Measurements from ENCODE around the gene SPECC1. TPM values are rescaled to one million over a fixed set of nuclear protein-coding genes. Genes with fewer than 3 reads are reported as not detected.
A peak's percentile ranks its signal among the peaks of the same experiment; 100 is the strongest.
"Not testable (repeated sequence)": the region's sequence is repeated elsewhere in the genome, so short reads cannot be mapped to it uniquely, and the experiment has no call there.

SPECC1 gene, protein sequence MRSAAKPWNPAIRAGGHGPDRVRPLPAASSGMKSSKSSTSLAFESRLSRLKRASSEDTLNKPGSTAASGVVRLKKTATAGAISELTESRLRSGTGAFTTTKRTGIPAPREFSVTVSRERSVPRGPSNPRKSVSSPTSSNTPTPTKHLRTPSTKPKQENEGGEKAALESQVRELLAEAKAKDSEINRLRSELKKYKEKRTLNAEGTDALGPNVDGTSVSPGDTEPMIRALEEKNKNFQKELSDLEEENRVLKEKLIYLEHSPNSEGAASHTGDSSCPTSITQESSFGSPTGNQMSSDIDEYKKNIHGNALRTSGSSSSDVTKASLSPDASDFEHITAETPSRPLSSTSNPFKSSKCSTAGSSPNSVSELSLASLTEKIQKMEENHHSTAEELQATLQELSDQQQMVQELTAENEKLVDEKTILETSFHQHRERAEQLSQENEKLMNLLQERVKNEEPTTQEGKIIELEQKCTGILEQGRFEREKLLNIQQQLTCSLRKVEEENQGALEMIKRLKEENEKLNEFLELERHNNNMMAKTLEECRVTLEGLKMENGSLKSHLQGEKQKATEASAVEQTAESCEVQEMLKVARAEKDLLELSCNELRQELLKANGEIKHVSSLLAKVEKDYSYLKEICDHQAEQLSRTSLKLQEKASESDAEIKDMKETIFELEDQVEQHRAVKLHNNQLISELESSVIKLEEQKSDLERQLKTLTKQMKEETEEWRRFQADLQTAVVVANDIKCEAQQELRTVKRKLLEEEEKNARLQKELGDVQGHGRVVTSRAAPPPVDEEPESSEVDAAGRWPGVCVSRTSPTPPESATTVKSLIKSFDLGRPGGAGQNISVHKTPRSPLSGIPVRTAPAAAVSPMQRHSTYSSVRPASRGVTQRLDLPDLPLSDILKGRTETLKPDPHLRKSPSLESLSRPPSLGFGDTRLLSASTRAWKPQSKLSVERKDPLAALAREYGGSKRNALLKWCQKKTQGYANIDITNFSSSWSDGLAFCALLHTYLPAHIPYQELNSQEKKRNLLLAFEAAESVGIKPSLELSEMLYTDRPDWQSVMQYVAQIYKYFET
- 6.0 and 6.4 TPM in 2 replicates for total RNA-seq

- peak; percentile 97 for DNase-seq
- Mint-ChIP-seq H3K9me3 (no peaks in the 10 kb centered on the region), H3K27me3 (peaks cover 62% of the 10 kb centered on the region), H3K4me3 (peak within 1 kb of the TSS; percentile 91), H3K36me3 (ENCODE audit: low read depth) (peaks cover 2% of the 10 kb centered on the region), H3K4me1 (peaks cover 9% of the 10 kb centered on the region), H3K27ac (peak within 1 kb of the TSS; percentile 76)
- intact Hi-C loops (cut with micrococcal nuclease), result loop anchor here (1.0 to 5.0 kb wide), 2 partner anchors 32 to 108 kb away; partner anchors contain the start of gene AKAP10
These were observed at the start of gene SPECC1 for GRCh38 chr17:20009302-20010098. Gene SPECC1 (plus strand): TSS chr17:20009359. CDS start chr17:20096652, 87,293 bp downstream.

GRCh38 chr17:19962954-19963353, 46.2 kb upstream of the SPECC1 start:
- H3K27me3 Mint-ChIP-seq, H3K27ac Mint-ChIP-seq: not testable (repeated sequence)

GRCh38 chr17:19973156-19973555, 36.0 kb upstream of the SPECC1 start:
- intact Hi-C loops (cut with micrococcal nuclease), result no loop called here
- peaks cover 36% of the 10 kb centered on the region for H3K4me1 Mint-ChIP-seq
- H3K4me3 Mint-ChIP-seq, result no peak overlapping the region
- no peaks in the 10 kb centered on the region for H3K9me3 Mint-ChIP-seq
- no peaks in the 10 kb centered on the region for H3K27me3 Mint-ChIP-seq
- DNase-seq, result no peak
- H3K36me3 Mint-ChIP-seq (ENCODE audit: low read depth), result peaks cover 55% of the 10 kb centered on the region
- H3K27ac Mint-ChIP-seq, result no peak overlapping the region

More at GRCh38 chr17:19962954-19963353, 46.2 kb upstream of the SPECC1 start:
- H3K4me3 Mint-ChIP-seq; DNase-seq; intact Hi-C loops (cut with micrococcal nuclease); H3K9me3 Mint-ChIP-seq: not testable (repeated sequence)
- peaks cover 27% of the 10 kb centered on the region for H3K4me1 Mint-ChIP-seq
- peaks cover 55% of the 10 kb centered on the region for H3K36me3 Mint-ChIP-seq (ENCODE audit: low read depth)

DNA sequence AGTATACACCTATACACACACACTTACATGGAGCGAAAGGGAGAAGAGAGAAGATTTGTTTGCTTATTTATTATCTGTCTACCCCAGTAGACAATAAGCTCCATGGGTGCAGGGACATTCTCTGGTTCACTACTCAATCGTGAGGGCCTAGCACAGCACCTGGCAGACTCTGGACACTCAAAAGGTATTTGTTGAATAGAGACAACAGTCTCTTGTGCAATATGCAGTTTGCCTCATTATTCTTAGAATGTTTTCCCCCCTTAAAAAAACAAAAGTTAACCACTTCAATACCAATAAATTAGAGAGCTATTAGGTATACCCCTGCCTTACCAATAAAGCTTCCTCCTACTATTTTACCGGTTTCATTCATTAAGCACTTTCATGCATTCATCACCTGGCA, 33.6 kb upstream of the SPECC1 start:
- H3K36me3 Mint-ChIP-seq (ENCODE audit: low read depth), result peaks cover 36% of the 10 kb centered on the region
- intact Hi-C loops (cut with micrococcal nuclease), result loop anchor here (5.0 kb wide), 1 partner anchor 108 kb away; the partner anchor contains the start of gene ULK2

GRCh38 chr17:19977293-19978208, 31.6 kb upstream of the SPECC1 start, which contains the start of gene AKAP10:
Gene AKAP10 (minus strand): TSS chr17:19977828. CDS start chr17:19977679, 149 bp downstream.
- H3K27me3 Mint-ChIP-seq, result no peaks in the 10 kb centered on the region
- H3K36me3 Mint-ChIP-seq (ENCODE audit: low read depth), result peaks cover 27% of the 10 kb centered on the region
- peak; percentile 98 for DNase-seq
- peak within 1 kb of the TSS; percentile 98 for H3K27ac Mint-ChIP-seq
- H3K4me1 Mint-ChIP-seq, result peaks cover 34% of the 10 kb centered on the region
- H3K4me3 Mint-ChIP-seq, result peak within 1 kb of the TSS; percentile 94
- H3K9me3 Mint-ChIP-seq, result peaks cover 4% of the 10 kb centered on the region
- intact Hi-C loops (cut with micrococcal nuclease), result loop anchor here (1.0 to 5.0 kb wide), 3 partner anchors 32 to 178 kb away; partner anchors contain the start of genes SPECC1 and ULK2

More for the DNA sequence above, 33.6 kb upstream of the SPECC1 start:
- Mint-ChIP-seq H3K27me3 (no peaks in the 10 kb centered on the region), H3K9me3 (peaks cover 4% of the 10 kb centered on the region), H3K4me1 (peaks cover 34% of the 10 kb centered on the region), H3K27ac (peak overlapping the region; percentile 10), H3K4me3 (peak overlapping the region; percentile 67)
- no peak for DNase-seq

GRCh38 chr17:19978209-19978802, 30.9 kb upstream of the SPECC1 start:
- peak; percentile 74 for DNase-seq
- intact Hi-C loops (cut with micrococcal nuclease), result loop anchor here (1.0 to 5.0 kb wide), 2 partner anchors 111 to 177 kb away; partner anchors contain the start of gene ULK2

DNA sequence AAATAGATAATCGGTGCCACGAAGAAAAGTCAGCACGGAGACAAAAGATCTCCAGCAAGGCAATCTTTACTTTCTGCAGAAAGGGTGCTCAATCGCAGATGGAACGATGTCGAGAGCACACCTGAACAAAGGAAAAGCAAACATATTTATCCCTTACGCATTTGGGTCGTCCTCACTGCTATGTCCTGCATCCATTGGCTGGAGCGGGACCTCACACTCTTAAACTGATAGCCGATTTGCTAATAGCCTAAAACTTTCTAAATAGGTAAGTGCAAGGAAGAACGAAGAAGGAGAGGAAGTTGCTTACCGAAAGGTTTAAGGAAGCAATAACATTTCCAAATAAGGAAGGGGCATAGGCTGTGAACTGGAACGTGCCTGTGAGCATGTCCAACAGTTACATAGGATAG, 30.4 kb upstream of the SPECC1 start:
- intact Hi-C loops (cut with micrococcal nuclease), result loop anchor here (1.0 to 5.0 kb wide), 2 partner anchors 112 to 176 kb away; partner anchors contain the start of gene ULK2
- H3K4me3 Mint-ChIP-seq, result peak overlapping the region; percentile 94
- no peak for DNase-seq

More at GRCh38 chr17:19978209-19978802, 30.9 kb upstream of the SPECC1 start:
- no peaks in the 10 kb centered on the region for H3K27me3 Mint-ChIP-seq
- peaks cover 30% of the 10 kb centered on the region for H3K4me1 Mint-ChIP-seq
- H3K27ac Mint-ChIP-seq, result peak overlapping the region; percentile 98
- H3K9me3 Mint-ChIP-seq, result peaks cover 4% of the 10 kb centered on the region
- H3K36me3 Mint-ChIP-seq (ENCODE audit: low read depth), result peaks cover 22% of the 10 kb centered on the region
- peak overlapping the region; percentile 94 for H3K4me3 Mint-ChIP-seq

GRCh38 chr17:19979917-19980770, 29.0 kb upstream of the SPECC1 start:
- H3K4me1 Mint-ChIP-seq, result peaks cover 21% of the 10 kb centered on the region
- H3K4me3 Mint-ChIP-seq, result no peak overlapping the region
- peaks cover 4% of the 10 kb centered on the region for H3K9me3 Mint-ChIP-seq

More for the DNA sequence above, 30.4 kb upstream of the SPECC1 start:
- Mint-ChIP-seq H3K27ac (peak overlapping the region; percentile 98), H3K27me3 (no peaks in the 10 kb centered on the region), H3K4me1 (peaks cover 26% of the 10 kb centered on the region), H3K36me3 (ENCODE audit: low read depth) (peaks cover 17% of the 10 kb centered on the region), H3K9me3 (peaks cover 4% of the 10 kb centered on the region)

GRCh38 chr17:19986941-19987861, 22.0 kb upstream of the SPECC1 start:
- no peak for DNase-seq
- Mint-ChIP-seq H3K36me3 (ENCODE audit: low read depth) (no peaks in the 10 kb centered on the region), H3K4me3 (no peak overlapping the region), H3K27ac (no peak overlapping the region), H3K27me3 (peaks cover 6% of the 10 kb centered on the region), H3K4me1 (no peaks in the 10 kb centered on the region), H3K9me3 (no peaks in the 10 kb centered on the region)
- intact Hi-C loops (cut with micrococcal nuclease), result no loop called here

More at GRCh38 chr17:19979917-19980770, 29.0 kb upstream of the SPECC1 start:
- no peak for DNase-seq
- Mint-ChIP-seq H3K27ac (no peak overlapping the region), H3K36me3 (ENCODE audit: low read depth) (peaks cover 12% of the 10 kb centered on the region), H3K27me3 (no peaks in the 10 kb centered on the region)
- intact Hi-C loops (cut with micrococcal nuclease), result loop anchor here (5.0 kb wide), 1 partner anchor 113 kb away; the partner anchor contains the start of gene ULK2

GRCh38 chr17:19987897-19988296, 21.3 kb upstream of the SPECC1 start:
- DNase-seq, result no peak
- Mint-ChIP-seq H3K27me3 (peaks cover 6% of the 10 kb centered on the region), H3K27ac (no peak overlapping the region), H3K4me1 (peaks cover 1% of the 10 kb centered on the region), H3K36me3 (ENCODE audit: low read depth) (no peaks in the 10 kb centered on the region), H3K4me3 (no peak overlapping the region), H3K9me3 (no peaks in the 10 kb centered on the region)
- intact Hi-C loops (cut with micrococcal nuclease), result no loop called here
